Transverse colon (tissue), 4 donors: ENCODE data around the gene EDAR. TPM values are rescaled to one million over a fixed set of nuclear protein-coding genes. Genes with fewer than 3 reads are reported as not detected.

ENCODE experiments used
- DNase-seq: peaks from one replicate; pipeline ENCODE4 v3.0.0-alpha.2; 2019
- H3K27ac ChIP-seq, 4 donors: fragments of 200-600 bp; sonication (generic); 2 replicates each; pipeline ENCODE4 v1.5.1; 2016 to 2018; ENCODE audit warnings: inconsistent platforms in 4 of 4
- H3K27me3 ChIP-seq: fragments of 200-600 bp; sonication (generic); 2 replicates; pipeline ENCODE4 v1.5.1; 2017; ENCODE audit warnings: inconsistent platforms
- H3K36me3 ChIP-seq, 4 donors: fragments of 200-600 bp; sonication (generic); 2 replicates each; pipeline ENCODE4 v1.5.1; 2017 to 2019; ENCODE audit warnings: inconsistent platforms in 4 of 4
- H3K4me1 ChIP-seq, 4 donors: fragments of 200-600 bp; sonication (generic); 2 replicates each; pipeline ENCODE4 v1.5.1; 2017 to 2020; ENCODE audit warnings: inconsistent platforms in 4 of 4
- H3K4me3 ChIP-seq, 4 donors: fragments of 200-600 bp; sonication (generic); 1 replicate in 1 of 4; 2 replicates in 3 of 4; pipeline versions ENCODE4 v1.5.1 to v1.6.1; 2017 to 2019; ENCODE audit warnings: inconsistent platforms in 4 of 4
- H3K9me3 ChIP-seq, 2 donors: fragments of 200-600 bp; sonication (generic); 2 replicates each; pipeline ENCODE4 v1.5.1; 2017 to 2019; ENCODE audit warnings: inconsistent platforms in 2 of 2
- CTCF ChIP-seq, 5 experiments: fragments of 200-600 bp in 3 of 5; fragments of 450-650 bp in 2 of 5; sonication (generic) in 3 of 5; IDR thresholded peaks; 1 replicate in 2 of 5; 2 replicates in 3 of 5; pipeline ENCODE4 v1.5.1; 2016 to 2017; ENCODE audit warnings: antibody characterized with exemption in 5 of 5, inconsistent platforms in 3 of 5, mild to moderate bottlenecking in 2 of 5, moderate library complexity in 1 of 5
- EP300 ChIP-seq: sonication (generic); formaldehyde crosslinking; IDR thresholded peaks from one replicate; pipeline ENCODE4 v1.6.1; 2017; ENCODE audit warnings: antibody characterized with exemption, low read depth
- POLR2A ChIP-seq: fragments of 450-650 bp; IDR thresholded peaks from one replicate; pipeline ENCODE4 v1.6.1; 2016; ENCODE audit warnings: antibody characterized with exemption, mild to moderate bottlenecking, moderate library complexity
- POLR2AphosphoS5 ChIP-seq, 3 donors: sonication (generic); formaldehyde crosslinking; IDR thresholded peaks; one replicate each; pipeline ENCODE4 v1.6.1; 2016; ENCODE audit warnings: antibody characterized with exemption in 3 of 3
- WGBS, 2 donors: methylation state at CpG; one replicate each; pipeline ENCODE4 v1.1.5; 2018; ENCODE audit warnings: low coverage in 1 of 2; 5-methylcytosine and 5-hydroxymethylcytosine counted together
- in situ Hi-C, 4 donors: fragments of 200-750 bp; cut with MboI; loops; one replicate each; pipeline versions ENCODE4 v1.15.0 to v1.15.1; 2017; ENCODE audit warnings: low sequenced_read_pairs in 3 of 4, low pct_ligation_motif_present in 1 of 4, low pct_unique_long_range_greater_than_20kb in 1 of 4
- intact Hi-C: fragments of 100-400 bp; cut with DNase I; formaldehyde crosslinking; loops from one replicate; pipeline ENCODE4 v1.15.1; 2023; ENCODE audit warnings: low total_unique reads
- total RNA-seq, 4 donors: library from RNA; depleted of rRNA; stranded (reverse); fragments of >200 nt; gene quantifications; one replicate each; pipeline ENCODE4 v1.1.0, GENCODE V29; 2016

Gene EDAR
- total RNA-seq, 4 donors from 2014 or later = 0.14 to 0.64 TPM; not detected in 2

GRCh38 chr2:108938077-108938710 lies 50.8 kb downstream of the EDAR start:
- no peak for DNase-seq
- intact Hi-C loops (no loop called here), in situ Hi-C loops (no loop called here)
- TF ChIP-seq CTCF (IDR thresholded peaks at IDR 0.05) = no peak
- no peak for TF ChIP-seq EP300
- no peak for TF ChIP-seq POLR2AphosphoS5 (IDR thresholded peaks at IDR 0.05)
- no peak for TF ChIP-seq POLR2A
- Histone ChIP-seq H3K27ac (no peak overlapping the region), H3K9me3 (no peaks in the 10 kb centered on the region), H3K4me3 (no peak overlapping the region), H3K27me3 (no peaks in the 10 kb centered on the region), H3K36me3 (no peaks in the 10 kb centered on the region), H3K4me1 (peaks cover 5 to 17% (median 9%) of the 10 kb centered on the region in 4 donors)
- WGBS, 2 donors = 30 to 32% methylated on average over 7 to 9 of the region's 9 CpGs

- H3K9me3 ChIP-seq = no peaks in the 10 kb centered on the region
- no peak overlapping the region for H3K27ac ChIP-seq
- no peaks in the 10 kb centered on the region for H3K27me3 ChIP-seq
- intact Hi-C loops = no loop called here
- TF ChIP-seq POLR2AphosphoS5 (IDR thresholded peaks at IDR 0.05) (no peak), CTCF (IDR thresholded peaks at IDR 0.05) (no peak), EP300 (no peak), POLR2A (no peak)
- no peaks in the 10 kb centered on the region for H3K36me3 ChIP-seq
- peaks cover 6 to 23% (median 9%) of the 10 kb centered on the region in 4 donors for H3K4me1 ChIP-seq
- WGBS, 2 donors = 72 to 85% methylated on average over 5 of the region's 5 CpGs
- H3K4me3 ChIP-seq = no peak overlapping the region
- DNase-seq = no peak
- in situ Hi-C loops = no loop called here
Measured at GRCh38 chr2:108937367-108938017, 51.5 kb downstream of the EDAR start.

- no peak overlapping the region for H3K4me3 ChIP-seq
- in situ Hi-C loops (no loop called here), intact Hi-C loops (no loop called here)
Measured at GRCh38 chr2:108936866-108937265, 52.2 kb downstream of the EDAR start.

More at GRCh38 chr2:108936866-108937265, 52.2 kb downstream of the EDAR start:
- Histone ChIP-seq H3K27me3 (no peaks in the 10 kb centered on the region), H3K27ac (no peak overlapping the region), H3K36me3 (no peaks in the 10 kb centered on the region), H3K9me3 (no peaks in the 10 kb centered on the region), H3K4me1 (peaks cover 6 to 23% (median 9%) of the 10 kb centered on the region in 4 donors)
- no peak for DNase-seq
- WGBS, 2 donors = 70% methylated on average over 7 of the region's 7 CpGs; no CpG with 5 or more reads in 1 of the 2 donors
- TF ChIP-seq POLR2AphosphoS5 (IDR thresholded peaks at IDR 0.05) = no peak
- TF ChIP-seq CTCF (IDR thresholded peaks at IDR 0.05) = no peak
- no peak for TF ChIP-seq EP300
- no peak for TF ChIP-seq POLR2A
